GM19463 (cell line): ENCODE measurements around the gene GYPC.
"Not testable (repeated sequence)": the region's sequence is repeated elsewhere in the genome, so short reads cannot be mapped to it uniquely, and the experiment has no call there.

Experiments used
- ATAC-seq: cut with Tn5 transposase; IDR thresholded peaks from one replicate; pipeline ENCODE4 v1.9.1; 2021; ENCODE audit warnings: mild to moderate bottlenecking, moderate library complexity; ENCODE audit not compliant: unreplicated experiment

The GYPC gene

GRCh38 chr2:126665483-126665882 is 9.5 kb downstream of the GYPC start:
- ATAC-seq: no peak

- ATAC-seq: no peak
Measured at GRCh38 chr2:126668254-126668653, 12.3 kb downstream of the GYPC start.

- no peak for ATAC-seq
Measured at GRCh38 chr2:126669772-126670171, 13.8 kb downstream of the GYPC start.

- no peak for ATAC-seq
Measured at GRCh38 chr2:126671488-126671887, 15.5 kb downstream of the GYPC start.

- no peak for ATAC-seq
Measured at GRCh38 chr2:126672980-126673605, 17.1 kb downstream of the GYPC start.

GRCh38 chr2:126674075-126674744 is 18.3 kb downstream of the GYPC start:
- ATAC-seq: no peak

- no peak for ATAC-seq
Measured at GRCh38 chr2:126675637-126676036, 19.7 kb downstream of the GYPC start.

- ATAC-seq: no peak
Measured at GRCh38 chr2:126676221-126677175, 20.5 kb downstream of the GYPC start.

GRCh38 chr2:126677176-126677538 is 21.2 kb downstream of the GYPC start:
- no peak for ATAC-seq

GRCh38 chr2:126678269-126679065 is 22.5 kb downstream of the GYPC start:
- no peak for ATAC-seq

- no peak for ATAC-seq
Measured at GRCh38 chr2:126679094-126679713, 23.2 kb downstream of the GYPC start.

GRCh38 chr2:126681505-126681904 is 25.5 kb downstream of the GYPC start:
- no peak for ATAC-seq

GRCh38 chr2:126685629-126686028 is 29.7 kb downstream of the GYPC start:
- no peak for ATAC-seq

- no peak for ATAC-seq
Measured at GRCh38 chr2:126686286-126686685, 30.3 kb downstream of the GYPC start.

GRCh38 chr2:126686841-126687485 is 31.0 kb downstream of the GYPC start:
- ATAC-seq: no peak

GRCh38 chr2:126687503-126687902 is 31.5 kb downstream of the GYPC start:
- no peak for ATAC-seq

GRCh38 chr2:126688594-126688993 is 32.6 kb downstream of the GYPC start:
- not testable (repeated sequence) for ATAC-seq

GRCh38 chr2:126692241-126692640 is 36.3 kb downstream of the GYPC start:
- ATAC-seq: not testable (repeated sequence)

GRCh38 chr2:126692934-126693592 is 37.1 kb downstream of the GYPC start:
- ATAC-seq: not testable (repeated sequence)
